Forelimb muscle (tissue), 1 donor: ENCODE data around the gene MTREX. TPM values are rescaled to one million over a fixed set of nuclear protein-coding genes. Genes with fewer than 3 reads are reported as not detected.

ENCODE experiments used
- DNase-seq: peaks from one replicate; pipeline ENCODE4 v3.0.0-alpha.2; 2013; ENCODE audit warnings: low read depth
- polyA plus RNA-seq: library from polyadenylated mRNA; unstranded; fragments of 120-200 nt; gene quantifications from one replicate; pipeline ENCODE4 v1.2.1, GENCODE V29; 2013; ENCODE audit not compliant: insufficient read length

MTREX gene
- polyA plus RNA-seq, 1 donor: 66.8 TPM

DNA sequence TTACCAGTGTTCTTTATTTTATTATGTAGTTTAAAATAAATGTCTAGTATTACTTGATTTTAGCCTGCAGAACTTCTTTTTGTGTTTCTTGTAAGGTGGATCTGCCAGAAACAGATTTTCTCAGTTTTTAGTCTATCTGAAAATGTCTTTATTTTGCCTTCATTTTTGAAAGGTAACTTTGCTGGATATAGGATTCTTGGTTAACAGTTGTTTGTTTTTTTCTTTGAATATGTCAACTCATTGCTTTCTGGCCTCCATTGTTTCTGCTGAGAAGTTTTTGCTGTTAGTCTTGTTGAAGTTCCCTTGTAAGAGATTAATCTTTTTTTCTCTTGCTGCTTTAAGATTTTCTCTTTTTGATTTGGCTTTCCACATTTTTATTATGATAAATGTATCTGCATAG lies 75.5 kb downstream of the MTREX start:
- DNase-seq: no peak

DNA sequence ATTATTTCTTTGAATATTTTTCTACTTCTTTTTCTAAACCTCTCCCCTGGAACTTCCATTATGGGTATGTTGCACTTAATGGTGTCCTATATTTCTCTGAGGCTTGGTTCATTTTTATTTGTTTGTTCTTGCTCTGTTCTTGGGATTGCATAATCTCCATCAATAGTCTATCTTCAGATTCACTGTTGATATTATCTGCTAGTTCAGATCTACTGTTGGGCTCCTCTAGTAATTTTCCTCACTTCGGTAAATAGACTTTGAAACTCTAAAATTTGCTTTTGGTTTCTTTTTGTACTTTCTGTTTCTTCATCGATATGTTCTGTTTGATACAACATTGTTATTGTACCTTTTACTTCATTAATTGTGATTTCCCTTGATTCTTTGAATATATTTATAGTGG lies 76.3 kb downstream of the MTREX start:
- no peak for DNase-seq

DNA sequence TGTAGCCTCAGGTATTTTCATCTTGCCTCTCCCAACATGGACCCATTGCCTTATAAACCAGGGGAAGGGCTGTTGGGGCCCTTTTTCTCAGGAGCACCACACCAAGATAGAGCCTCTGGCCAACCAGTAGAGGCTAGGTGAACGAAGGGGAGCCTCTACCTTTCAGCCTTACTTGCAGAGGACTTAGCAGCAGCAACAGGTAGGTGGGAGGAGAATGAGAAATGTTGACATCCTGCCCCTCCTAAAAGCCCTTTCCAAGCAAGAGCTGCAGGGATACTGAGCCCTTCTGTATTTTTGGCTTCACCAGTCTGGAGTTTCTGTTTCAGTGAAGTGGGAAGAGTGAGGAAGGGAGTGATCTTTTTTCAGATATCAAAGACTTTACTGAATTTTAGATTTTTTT lies 77.4 kb downstream of the MTREX start:
- no peak for DNase-seq

DNA sequence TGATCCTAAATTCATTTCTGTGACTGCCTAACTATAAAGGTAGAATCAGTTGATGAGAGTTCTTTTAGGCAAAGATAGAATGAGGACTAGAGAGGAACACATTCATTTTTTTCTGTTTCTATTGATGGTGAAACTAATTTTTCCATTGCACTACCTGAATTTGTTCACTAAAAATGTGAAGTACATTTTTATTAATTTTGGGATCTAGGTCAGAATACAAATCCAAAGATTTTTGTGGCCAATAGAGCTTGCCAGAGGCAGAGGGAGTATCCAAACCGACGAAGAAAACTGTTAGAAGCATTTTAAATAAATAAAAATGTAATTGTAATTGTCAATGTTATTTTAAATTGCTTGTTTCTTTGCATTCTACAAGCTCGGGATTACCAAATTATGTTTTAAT lies 78.1 kb downstream of the MTREX start:
- DNase-seq: no peak

DNA sequence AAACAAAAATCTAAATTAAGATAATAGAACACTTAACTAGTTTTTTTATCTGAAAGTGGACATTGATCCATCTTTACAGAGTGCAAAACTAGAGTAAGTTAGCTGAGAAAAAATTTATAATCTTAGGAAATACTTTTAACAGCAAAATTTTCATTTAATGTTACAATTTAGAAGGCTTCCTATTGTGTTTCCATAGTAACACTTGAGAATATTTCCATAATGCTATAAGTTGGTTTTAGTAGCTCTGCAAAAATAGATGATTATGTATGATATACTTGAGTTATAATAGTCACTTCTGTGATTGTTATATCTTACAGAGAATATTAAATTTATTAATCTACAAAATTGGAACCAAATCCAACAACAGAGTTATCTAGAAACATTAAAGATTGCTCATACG lies 78.6 kb downstream of the MTREX start:
- no peak for DNase-seq

DNA sequence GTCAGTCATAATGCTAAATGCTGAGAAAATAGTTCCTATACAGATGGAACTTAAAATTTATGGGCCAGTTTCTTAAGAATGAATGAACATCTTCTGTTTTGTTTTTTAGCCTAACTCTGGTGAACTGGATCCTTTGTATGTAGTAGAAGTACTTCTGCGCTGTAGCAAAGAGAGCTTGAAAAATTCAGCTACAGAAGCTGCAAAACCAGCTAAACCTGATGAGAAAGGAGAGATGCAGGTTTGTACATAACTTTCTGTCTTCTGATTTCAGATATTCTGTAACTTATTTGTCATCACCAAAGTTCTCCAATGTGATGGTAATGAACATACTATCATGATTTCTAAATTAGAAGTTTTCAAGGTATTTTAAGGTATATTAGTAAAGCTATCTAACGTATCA lies 80.1 kb downstream of the MTREX start:
- DNase-seq: no peak

DNA sequence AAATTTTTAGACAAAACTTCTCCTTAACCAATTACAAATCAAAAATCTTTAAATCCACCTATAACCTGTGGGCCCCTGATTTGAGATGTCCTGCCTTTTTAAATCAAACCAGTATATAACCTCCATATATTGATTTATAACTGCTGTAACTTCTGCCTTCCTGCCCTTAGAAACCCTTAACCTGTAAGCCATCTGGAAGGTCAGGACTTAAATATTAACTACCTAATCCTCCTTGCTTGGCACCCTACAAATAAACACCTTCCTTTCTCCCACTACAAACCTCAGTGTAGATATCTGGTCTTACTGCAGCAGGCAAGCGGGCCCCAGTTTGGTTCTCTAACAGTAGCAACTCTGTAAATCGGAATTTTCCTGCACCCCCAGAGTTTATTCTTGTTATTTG lies 83.9 kb downstream of the MTREX start:
- no peak for DNase-seq

DNA sequence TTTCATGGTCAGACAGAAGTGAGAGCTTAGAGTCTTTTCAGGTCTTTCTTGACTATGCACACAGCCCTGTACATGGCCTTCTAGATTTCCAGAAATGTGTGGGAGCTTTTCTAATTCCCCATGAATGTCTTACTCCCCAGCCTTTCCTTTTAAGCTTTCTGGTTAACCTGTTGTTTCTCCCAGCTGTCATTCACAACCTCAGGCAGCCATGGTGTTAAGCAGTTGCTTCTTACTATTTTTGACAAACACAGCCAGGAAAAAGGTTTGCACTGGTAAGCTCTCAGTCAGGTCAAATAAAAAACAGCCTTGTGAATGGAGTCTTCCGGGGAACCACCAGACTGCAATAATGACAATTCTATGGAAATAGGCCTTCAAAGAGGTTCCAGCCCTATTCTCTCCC lies 84.9 kb downstream of the MTREX start:
- no peak for DNase-seq

DNA sequence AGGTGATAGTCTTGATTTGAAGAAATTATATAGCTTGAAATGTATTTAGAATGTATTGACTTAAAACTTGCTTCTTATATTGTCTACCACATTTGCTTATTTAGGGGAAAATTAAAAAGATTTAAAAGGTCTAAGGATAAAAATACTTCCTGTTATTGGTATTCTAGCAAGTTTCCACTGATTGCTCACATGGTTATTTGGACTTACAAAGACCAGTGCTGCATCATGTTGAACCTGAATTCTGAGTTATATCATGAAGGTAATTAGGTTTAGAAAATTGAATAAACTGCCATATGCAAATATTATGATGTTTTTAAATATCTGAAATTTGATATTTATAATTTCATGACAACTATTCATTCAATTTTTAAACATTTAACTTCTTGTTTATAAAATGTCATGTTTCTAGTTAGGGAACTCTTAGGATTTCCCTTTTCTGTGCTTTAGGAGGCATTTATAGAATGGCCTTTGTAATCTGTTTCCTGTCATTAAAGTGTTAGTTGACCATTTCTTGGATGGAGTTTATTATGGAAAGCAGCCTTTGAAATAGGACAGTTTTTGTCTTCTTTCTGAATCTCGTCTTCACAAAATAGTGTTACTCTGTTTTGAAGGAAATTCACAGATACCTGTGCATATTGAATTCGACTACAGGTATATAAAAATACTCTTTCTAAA lies 85.8 kb downstream of the MTREX start:
- no peak for DNase-seq

DNA sequence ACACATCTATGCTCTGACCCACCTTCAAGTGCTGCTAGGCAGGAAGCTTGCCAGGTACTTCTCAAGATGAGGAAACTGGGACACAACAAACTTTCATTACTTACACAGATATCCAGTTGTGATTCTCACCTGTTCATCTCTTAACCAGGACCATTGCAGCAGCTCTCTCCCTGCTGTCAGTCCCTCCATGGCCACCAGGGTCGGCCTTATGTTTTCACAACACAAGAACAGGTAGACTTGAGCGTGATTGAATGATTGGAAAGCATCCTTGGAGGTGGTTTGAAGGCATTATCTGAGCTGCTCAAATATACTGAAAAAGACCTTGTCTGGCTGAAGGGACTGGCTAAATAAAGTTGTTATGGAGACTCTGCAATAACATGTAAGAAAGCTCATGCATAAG lies 94.4 kb downstream of the MTREX start:
- no peak for DNase-seq

DNA sequence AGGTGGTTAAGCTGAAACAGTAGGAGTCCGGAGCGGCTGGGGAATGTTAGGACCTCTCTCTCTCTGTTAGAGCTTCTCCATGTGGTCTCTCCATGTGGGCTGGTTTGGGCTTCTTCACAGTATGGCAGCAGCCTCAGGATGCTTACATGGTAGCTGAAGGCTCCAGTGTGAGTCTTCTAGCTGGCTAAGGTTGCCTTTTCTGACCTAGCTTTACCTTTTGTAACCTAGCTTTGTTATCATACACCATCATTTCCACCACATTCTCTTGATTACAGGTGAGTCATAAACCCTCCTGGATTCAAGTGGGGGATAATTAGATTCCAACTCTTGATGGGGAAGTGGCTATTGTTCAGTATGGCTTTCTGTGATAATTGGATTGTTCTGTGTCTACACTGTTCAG lies 98.5 kb downstream of the MTREX start:
- DNase-seq: no peak

DNA sequence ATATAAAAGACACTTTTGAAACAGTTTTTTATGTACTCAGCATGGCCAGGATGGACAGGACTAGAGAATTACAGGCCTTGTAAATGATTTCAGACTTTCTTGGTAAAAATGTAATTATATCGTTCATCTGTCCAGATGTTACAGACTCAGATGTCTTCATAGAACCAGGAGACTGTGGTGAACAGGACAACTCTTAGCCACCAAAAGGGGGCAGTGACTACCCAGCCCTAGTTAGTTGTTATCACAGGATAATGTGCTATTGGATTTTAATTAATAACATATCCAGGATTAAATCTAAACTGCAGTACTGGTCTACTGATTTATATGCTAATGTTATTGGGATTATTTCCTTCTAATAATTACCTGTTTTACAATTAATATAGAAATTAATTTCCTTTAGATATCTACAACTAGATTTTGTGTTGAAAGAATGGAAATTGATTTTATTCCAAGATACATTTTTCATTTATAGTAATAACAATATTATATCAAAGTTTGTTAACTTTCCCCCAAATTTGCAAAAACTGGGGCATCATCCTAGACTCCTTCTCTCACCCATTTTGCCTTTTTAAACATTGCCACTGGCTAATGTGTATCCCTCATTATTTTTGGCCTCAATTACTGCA lies 99.4 kb downstream of the MTREX start:
- DNase-seq: no peak

DNA sequence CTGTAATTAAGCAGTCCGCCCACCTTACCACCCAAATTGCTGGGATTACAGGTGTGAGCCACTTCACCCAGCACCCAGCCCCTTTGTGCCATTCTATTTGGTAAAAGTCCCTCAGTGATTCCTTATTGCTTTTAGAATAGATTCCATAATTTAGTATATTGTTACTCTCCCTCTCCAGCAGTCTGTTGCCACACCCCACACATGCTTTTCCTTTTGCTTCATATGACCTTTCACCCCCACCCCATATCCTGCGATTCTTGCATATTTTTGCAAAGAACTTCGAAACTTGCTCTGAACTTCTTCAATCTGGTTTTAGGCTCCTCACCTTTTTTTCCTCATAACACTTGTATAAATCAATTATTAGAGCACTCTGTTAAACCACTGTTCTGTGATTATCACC lies 100.2 kb downstream of the MTREX start:
- no peak for DNase-seq

DNA sequence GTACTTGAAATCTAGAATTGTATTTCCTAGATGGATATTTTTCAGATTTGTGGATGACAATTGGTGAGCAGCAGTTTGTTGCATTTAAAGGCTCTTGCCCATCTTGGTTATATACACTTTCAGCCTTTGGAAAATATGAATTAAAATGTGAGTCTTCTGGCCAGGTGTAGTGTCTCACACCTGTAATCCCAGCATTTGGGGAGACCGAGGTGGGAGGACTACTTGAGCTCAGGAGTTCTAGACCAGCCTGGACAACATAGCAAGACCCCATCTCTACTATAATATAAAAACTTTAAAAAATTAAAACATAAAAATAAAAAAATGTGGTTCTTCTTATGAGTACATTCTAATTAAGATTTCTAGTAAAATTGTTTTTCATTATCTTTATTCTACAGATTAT lies 102.0 kb downstream of the MTREX start:
- DNase-seq: no peak

DNA sequence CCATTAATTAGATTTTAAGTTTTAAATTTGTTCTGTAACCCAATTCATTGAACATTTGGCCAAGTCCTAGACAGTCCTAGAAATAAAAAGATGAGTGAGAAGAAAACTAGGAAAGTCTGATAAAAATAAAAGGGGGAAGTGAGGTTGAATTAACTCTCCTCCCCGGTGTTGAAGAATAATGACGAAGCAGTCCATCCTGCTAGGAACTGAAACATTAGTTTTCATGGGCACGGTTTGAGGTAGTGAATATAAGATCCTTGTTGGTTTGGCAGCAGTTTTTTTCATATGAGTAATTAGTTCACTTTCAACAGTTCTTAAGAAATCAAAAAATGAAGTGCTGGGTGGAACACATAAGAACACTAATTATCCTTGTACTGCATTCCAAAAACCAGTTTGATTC lies 103.1 kb downstream of the MTREX start:
- no peak for DNase-seq

DNA sequence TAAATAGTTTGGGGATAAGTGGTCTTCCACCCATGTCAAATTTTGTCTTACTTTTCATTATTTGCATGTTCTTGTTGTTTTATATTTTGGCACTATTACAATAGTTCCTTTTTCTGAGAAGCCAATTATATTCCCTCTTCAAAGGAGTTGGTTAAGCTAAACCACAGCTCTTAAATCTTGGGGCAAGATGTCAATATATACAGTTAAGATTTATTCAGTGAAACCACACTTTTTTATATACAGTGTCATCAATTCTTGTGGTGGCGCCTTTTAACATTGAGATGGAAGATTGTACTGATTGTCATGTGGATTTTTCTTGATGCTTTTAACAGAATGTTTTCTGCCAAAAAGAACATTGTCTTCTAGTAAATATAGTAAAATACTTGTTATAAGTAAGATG lies 104.1 kb downstream of the MTREX start:
- DNase-seq: no peak

DNA sequence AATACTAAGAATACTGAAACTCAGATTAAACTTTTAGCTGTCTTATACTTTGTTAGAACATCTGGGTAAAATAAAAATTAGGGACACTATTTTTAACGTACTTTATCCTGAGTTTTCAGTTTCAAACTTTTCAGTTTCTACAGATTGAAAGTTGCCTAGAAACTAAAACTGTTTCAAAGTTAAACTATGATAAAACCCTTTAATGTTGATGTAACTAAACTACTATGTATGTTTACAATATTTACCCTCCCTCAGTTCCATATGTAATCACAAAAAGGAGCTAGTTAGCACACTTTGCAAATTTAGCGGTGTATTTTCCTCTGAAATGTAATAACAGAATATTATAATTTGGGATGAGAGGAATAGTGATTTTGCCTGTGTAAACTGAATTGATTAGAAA lies 105.9 kb downstream of the MTREX start:
- DNase-seq: no peak

DNA sequence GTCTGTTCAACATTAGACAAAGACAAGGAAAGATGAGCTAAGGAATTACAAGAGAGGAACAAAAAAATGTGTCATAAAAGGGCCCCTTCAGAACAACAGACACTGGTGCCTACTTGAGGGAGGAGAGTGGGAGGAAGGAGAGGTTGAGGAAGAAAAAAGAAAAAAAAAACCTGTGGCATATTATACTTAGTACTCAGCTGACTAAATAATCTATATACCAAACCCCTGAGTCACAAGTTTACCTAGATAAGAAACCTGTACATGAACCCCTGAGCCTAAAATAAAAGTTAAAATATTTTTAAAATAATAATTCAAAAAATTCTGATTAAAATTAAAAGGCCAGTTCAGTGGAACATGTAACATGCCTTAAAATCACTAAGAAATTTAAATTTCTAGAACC lies 107.3 kb downstream of the MTREX start:
- no peak for DNase-seq

DNA sequence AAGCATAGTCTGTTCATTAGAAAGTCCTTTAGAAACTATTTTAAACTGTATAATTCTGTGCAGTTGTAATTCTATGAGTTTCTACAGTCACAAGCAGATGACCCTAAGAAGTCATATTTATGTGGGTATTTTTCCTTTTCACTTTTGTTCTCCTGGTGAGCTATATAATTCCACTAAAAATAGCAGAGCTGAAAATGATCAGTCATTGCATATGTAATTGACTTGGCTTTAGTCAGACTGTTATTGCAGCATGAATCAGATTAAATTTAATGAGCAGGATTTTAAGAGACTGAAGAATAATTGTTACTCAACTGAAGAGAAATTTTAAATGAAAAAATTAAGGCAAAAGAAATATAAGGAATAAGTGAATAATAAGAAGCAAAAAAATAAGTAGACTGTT lies 108.5 kb downstream of the MTREX start:
- no peak for DNase-seq

DNA sequence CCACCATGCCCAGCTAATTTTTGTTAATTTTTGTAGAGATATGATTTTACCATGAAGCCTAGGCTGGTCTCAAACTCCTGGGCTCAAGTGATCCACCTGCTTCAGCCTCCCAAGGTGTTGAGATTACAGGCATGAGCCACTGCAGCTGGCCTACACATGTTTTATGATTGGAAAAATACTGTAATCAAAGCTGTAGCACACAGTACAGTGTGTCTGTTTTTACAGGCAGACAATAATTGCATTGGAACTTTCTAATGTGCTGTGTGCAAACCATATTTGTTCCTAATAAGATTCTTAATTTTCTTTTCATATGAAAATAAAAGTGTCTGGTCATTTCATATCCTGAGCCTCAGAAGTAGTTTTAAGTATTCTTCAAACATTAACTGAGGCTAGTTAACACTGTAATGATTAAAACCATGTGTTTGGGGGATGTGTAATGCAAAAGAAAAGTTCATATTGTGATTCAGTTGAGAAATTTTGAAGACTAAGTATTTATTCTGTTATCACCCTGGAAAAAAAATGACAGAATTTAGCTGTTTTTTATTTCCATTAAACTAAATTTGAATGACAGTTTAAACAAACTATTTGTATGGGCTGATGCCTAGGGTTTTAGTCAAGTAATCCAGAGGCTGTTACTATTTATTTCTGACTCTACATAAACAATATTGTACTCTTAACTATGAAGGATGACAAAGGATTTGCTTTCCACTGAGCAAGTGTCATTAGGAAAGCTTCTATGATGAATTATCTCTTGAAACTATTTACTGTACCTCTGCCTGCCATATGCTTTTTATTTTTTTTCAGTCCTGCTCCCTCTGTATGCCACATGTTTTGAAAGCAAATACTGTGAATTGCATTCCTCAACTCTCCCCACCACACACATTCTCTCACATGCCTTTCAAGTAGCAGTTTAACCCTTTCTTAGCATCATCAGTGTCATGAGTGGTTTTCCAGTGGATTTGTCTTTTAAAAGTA lies 111.5 kb downstream of the MTREX start:
- DNase-seq: no peak

DNA sequence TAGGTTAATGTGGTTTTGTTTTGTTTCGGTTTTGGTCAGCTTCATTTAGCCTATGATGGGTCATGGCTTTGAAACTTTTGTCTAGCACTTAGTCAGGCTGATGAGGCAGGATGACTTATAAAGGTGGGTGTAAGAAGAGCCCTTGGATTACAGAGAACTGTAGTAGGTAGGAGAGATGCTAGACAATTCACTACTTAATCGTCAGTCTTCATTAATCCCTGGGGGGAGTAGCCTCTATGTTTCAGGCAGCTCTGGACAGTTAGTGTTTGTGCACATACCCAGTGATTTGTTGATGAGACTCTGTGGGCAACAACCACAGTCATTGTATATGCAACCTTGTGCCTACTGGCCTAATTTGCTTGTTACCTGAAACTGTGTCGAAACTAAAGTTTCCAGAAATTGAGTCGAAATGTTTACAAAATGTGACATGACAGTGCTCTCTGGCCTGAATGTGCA lies 113.3 kb downstream of the MTREX start:
- DNase-seq: no peak

DNA sequence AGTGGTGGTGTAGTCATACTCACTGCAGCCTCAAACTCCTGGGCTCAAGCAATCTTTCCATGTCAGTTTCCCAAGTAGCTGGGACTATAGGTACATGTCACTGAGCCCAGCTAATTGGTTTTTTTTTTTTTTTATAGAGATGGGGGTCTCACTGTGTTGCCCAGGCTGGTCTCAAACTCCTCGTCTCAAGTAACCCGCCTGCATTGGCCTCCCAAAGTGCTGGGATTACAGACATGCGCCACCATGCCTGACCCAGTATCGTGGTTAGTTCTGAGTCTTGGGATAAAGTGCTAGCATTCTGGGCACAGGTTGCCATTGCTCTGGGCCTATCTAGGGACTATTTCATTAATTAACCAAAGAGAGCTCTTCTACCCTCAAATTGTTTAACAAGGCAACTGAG lies 118.7 kb downstream of the MTREX start:
- no peak for DNase-seq

DNA sequence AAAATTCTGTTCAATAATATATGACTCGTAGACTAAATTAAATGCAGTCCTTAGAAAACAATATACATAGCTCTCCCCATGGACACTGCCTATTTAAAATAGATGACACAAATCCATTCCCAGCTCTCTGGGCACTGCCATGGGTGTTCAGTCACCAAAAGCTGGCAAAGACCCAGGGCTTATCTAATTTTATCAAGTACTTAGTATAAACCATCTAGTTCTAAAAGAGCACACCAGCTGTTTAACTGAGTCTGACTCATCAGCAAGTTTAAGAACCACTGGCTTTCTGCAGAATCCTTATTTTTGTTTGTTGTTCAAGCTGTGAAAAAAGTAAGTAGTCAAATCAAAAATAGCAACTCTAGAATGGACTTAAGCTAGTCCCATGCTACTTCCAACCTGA lies 119.4 kb downstream of the MTREX start:
- DNase-seq: no peak
